Activated T-cell treated with anti-CD3 and anti-CD28 coated beads, Interleukin-2, amount 50 U/mL, for 72 hours (primary cell): ENCODE measurements around the gene N4BP2. TPM values are rescaled to one million over a fixed set of nuclear protein-coding genes. Genes with fewer than 3 reads are reported as not detected.
A peak's percentile ranks its signal among the peaks of the same experiment; 100 is the strongest.
"Not testable (repeated sequence)": the region's sequence is repeated elsewhere in the genome, so short reads cannot be mapped to it uniquely, and the experiment has no call there.

Source experiments
- ATAC-seq, 2 donors: fragments of 150-1000 bp; cut with Tn5 transposase; replicated peaks in 1 of 2; 2 replicates each; pipeline ENCODE4 v1.10.0; 2021; ENCODE audit warnings: moderate library complexity in 2 of 2, mild to moderate bottlenecking in 1 of 2
- DNase-seq, 2 donors: peaks; one replicate each; pipeline ENCODE4 v3.0.0; 2021 to 2022; ENCODE audit warnings: mixed read lengths in 1 of 2
- H3K27ac Mint-ChIP-seq: one replicate; pipeline ENCODE4 v1.8.0; 2022; ENCODE audit warnings: mild to moderate bottlenecking, moderate library complexity, mixed read lengths
- H3K27me3 Mint-ChIP-seq: one replicate; pipeline ENCODE4 v1.8.0; 2022; ENCODE audit warnings: low read depth, mixed read lengths
- H3K36me3 Mint-ChIP-seq, 2 donors: one replicate each; pipeline ENCODE4 v1.8.0; 2022; ENCODE audit warnings: mixed read lengths in 2 of 2, mild to moderate bottlenecking in 1 of 2; ENCODE audit not compliant: insufficient read depth in 2 of 2
- H3K4me1 Mint-ChIP-seq: one replicate; pipeline ENCODE4 v1.8.0; 2022; ENCODE audit warnings: low read depth, mixed read lengths
- H3K4me3 Mint-ChIP-seq, 2 donors: one replicate each; pipeline ENCODE4 v1.8.0; 2022; ENCODE audit warnings: mild to moderate bottlenecking in 2 of 2, mixed read lengths in 2 of 2, moderate library complexity in 2 of 2
- H3K9me3 Mint-ChIP-seq, 2 donors: one replicate each; pipeline ENCODE4 v1.8.0; 2022; ENCODE audit warnings: mixed read lengths in 2 of 2
- total RNA-seq, 2 donors: library from RNA; stranded (reverse); gene quantifications; one replicate each; pipeline ENCODE4 v1.2.3, GENCODE V29; 2022

Gene N4BP2
- total RNA-seq, 2 donors from 2014 or later = 29.8 to 37.3 TPM

- Mint-ChIP-seq H3K4me3 (peak overlapping the region in 1 of 2 donors; percentile 12), H3K36me3 (peaks cover 2 to 25% of the 10 kb centered on the region in 2 donors), H3K27me3 (no peaks in the 10 kb centered on the region), H3K27ac (peak overlapping the region; percentile 73), H3K9me3 (no peaks in the 10 kb centered on the region), H3K4me1 (peaks cover 20% of the 10 kb centered on the region)
- ATAC-seq (peak; percentile 65 to 80), DNase-seq (peak in 1 of 2 donors; percentile 10)
Measured at GRCh38 chr4:40143926-40144508, 87.4 kb downstream of the N4BP2 start.

- H3K9me3 Mint-ChIP-seq = no peaks in the 10 kb centered on the region
- peaks cover 20% of the 10 kb centered on the region for H3K4me1 Mint-ChIP-seq
- no peaks in the 10 kb centered on the region for H3K27me3 Mint-ChIP-seq
- peak overlapping the region; percentile 27 for H3K27ac Mint-ChIP-seq
- DNase-seq (no peak), ATAC-seq (no peak)
- H3K36me3 Mint-ChIP-seq = peaks cover 2 to 29% of the 10 kb centered on the region in 2 donors
- peak overlapping the region in 1 of 2 donors; percentile 10 for H3K4me3 Mint-ChIP-seq
Measured at GRCh38 chr4:40144716-40145115, 88.1 kb downstream of the N4BP2 start.

GRCh38 chr4:40147490-40147889 lies 90.8 kb downstream of the N4BP2 start:
- H3K27me3 Mint-ChIP-seq, DNase-seq, H3K4me3 Mint-ChIP-seq, H3K9me3 Mint-ChIP-seq, H3K27ac Mint-ChIP-seq, ATAC-seq: not testable (repeated sequence)
- H3K4me1 Mint-ChIP-seq = peaks cover 33% of the 10 kb centered on the region
- H3K36me3 Mint-ChIP-seq = peaks cover 11 to 39% of the 10 kb centered on the region in 2 donors

GRCh38 chr4:40149960-40150385 lies 93.3 kb downstream of the N4BP2 start:
- Mint-ChIP-seq H3K27me3 (no peaks in the 10 kb centered on the region), H3K4me1 (peaks cover 28% of the 10 kb centered on the region), H3K4me3 (no peak overlapping the region), H3K9me3 (peaks cover 0 to 6% of the 10 kb centered on the region in 2 donors), H3K36me3 (peaks cover 11 to 38% of the 10 kb centered on the region in 2 donors), H3K27ac (peak overlapping the region; percentile 10)
- ATAC-seq (peak; percentile 77 to 84), DNase-seq (peak; percentile 63 to 77)

GRCh38 chr4:40150932-40151331 lies 94.3 kb downstream of the N4BP2 start:
- DNase-seq (no peak), ATAC-seq (no peak)
- Mint-ChIP-seq H3K4me1 (peaks cover 28% of the 10 kb centered on the region), H3K27ac (no peak overlapping the region), H3K9me3 (peaks cover 0 to 6% of the 10 kb centered on the region in 2 donors), H3K36me3 (peaks cover 11 to 37% of the 10 kb centered on the region in 2 donors), H3K4me3 (no peak overlapping the region), H3K27me3 (no peaks in the 10 kb centered on the region)

- Mint-ChIP-seq H3K4me1 (peaks cover 28% of the 10 kb centered on the region), H3K27ac (no peak overlapping the region), H3K36me3 (peaks cover 9 to 31% of the 10 kb centered on the region in 2 donors), H3K4me3 (peak overlapping the region in 1 of 2 donors; percentile 27), H3K27me3 (no peaks in the 10 kb centered on the region), H3K9me3 (peaks cover 0 to 6% of the 10 kb centered on the region in 2 donors)
- DNase-seq (no peak), ATAC-seq (no peak)
Measured at GRCh38 chr4:40152637-40153036, 96.0 kb downstream of the N4BP2 start.

- H3K36me3 Mint-ChIP-seq = peaks cover 0 to 5% of the 10 kb centered on the region in 2 donors
- DNase-seq (no peak), ATAC-seq (no peak)
- H3K4me1 Mint-ChIP-seq = peaks cover 17% of the 10 kb centered on the region
- H3K27me3 Mint-ChIP-seq = no peaks in the 10 kb centered on the region
- no peak overlapping the region for H3K27ac Mint-ChIP-seq
- no peaks in the 10 kb centered on the region for H3K9me3 Mint-ChIP-seq
- H3K4me3 Mint-ChIP-seq = no peak overlapping the region
Measured at GRCh38 chr4:40157436-40157835, 100.8 kb downstream of the N4BP2 start.

- Mint-ChIP-seq H3K36me3 (peaks cover 0 to 5% of the 10 kb centered on the region in 2 donors), H3K27ac (no peak overlapping the region), H3K9me3 (peaks cover 0 to 3% of the 10 kb centered on the region in 2 donors), H3K4me3 (no peak overlapping the region), H3K27me3 (no peaks in the 10 kb centered on the region), H3K4me1 (peaks cover 6% of the 10 kb centered on the region)
- ATAC-seq = no peak
- no peak for DNase-seq
Measured at GRCh38 chr4:40160258-40160657, 103.6 kb downstream of the N4BP2 start.

GRCh38 chr4:40164459-40164858 lies 107.8 kb downstream of the N4BP2 start:
- Mint-ChIP-seq H3K36me3 (peaks cover 6 to 21% of the 10 kb centered on the region in 2 donors), H3K27me3 (no peaks in the 10 kb centered on the region), H3K4me3 (no peak overlapping the region), H3K4me1 (peaks cover 13% of the 10 kb centered on the region), H3K27ac (no peak overlapping the region), H3K9me3 (peaks cover 3 to 4% of the 10 kb centered on the region in 2 donors)
- ATAC-seq (no peak), DNase-seq (no peak)

GRCh38 chr4:40165916-40166315 lies 109.3 kb downstream of the N4BP2 start:
- Mint-ChIP-seq H3K27ac (no peak overlapping the region), H3K9me3 (peaks cover 3 to 4% of the 10 kb centered on the region in 2 donors), H3K36me3 (peaks cover 6 to 21% of the 10 kb centered on the region in 2 donors), H3K4me1 (peaks cover 7% of the 10 kb centered on the region), H3K4me3 (no peak overlapping the region), H3K27me3 (no peaks in the 10 kb centered on the region)
- DNase-seq = no peak
- no peak for ATAC-seq

- Mint-ChIP-seq H3K27me3 (no peaks in the 10 kb centered on the region), H3K4me3 (no peak overlapping the region), H3K4me1 (peaks cover 12% of the 10 kb centered on the region), H3K36me3 (peaks cover 6 to 15% of the 10 kb centered on the region in 2 donors), H3K27ac (no peak overlapping the region), H3K9me3 (peaks cover 2 to 4% of the 10 kb centered on the region in 2 donors)
- no peak for DNase-seq
- ATAC-seq = no peak
Measured at GRCh38 chr4:40168070-40168469, 111.4 kb downstream of the N4BP2 start.

GRCh38 chr4:40170588-40170987 lies 113.9 kb downstream of the N4BP2 start:
- DNase-seq (no peak), ATAC-seq (no peak)
- no peak overlapping the region for H3K27ac Mint-ChIP-seq
- no peak overlapping the region for H3K4me3 Mint-ChIP-seq
- peaks cover 20% of the 10 kb centered on the region for H3K4me1 Mint-ChIP-seq
- peaks cover 6 to 15% of the 10 kb centered on the region in 2 donors for H3K36me3 Mint-ChIP-seq
- H3K9me3 Mint-ChIP-seq = peaks cover 0 to 4% of the 10 kb centered on the region in 2 donors
- no peaks in the 10 kb centered on the region for H3K27me3 Mint-ChIP-seq

- DNase-seq (no peak), ATAC-seq (peak; percentile 41 to 49)
- Mint-ChIP-seq H3K9me3 (no peaks in the 10 kb centered on the region), H3K4me1 (peaks cover 15% of the 10 kb centered on the region), H3K4me3 (peak overlapping the region; percentile 48 to 49), H3K27me3 (no peaks in the 10 kb centered on the region), H3K27ac (peak overlapping the region; percentile 71), H3K36me3 (no peaks in the 10 kb centered on the region)
Measured at GRCh38 chr4:40173470-40173875, 116.8 kb downstream of the N4BP2 start.

- no peak for ATAC-seq
Measured at GRCh38 chr4:40176602-40177001, 120.0 kb downstream of the N4BP2 start.

More at GRCh38 chr4:40176602-40177001, 120.0 kb downstream of the N4BP2 start:
- no peaks in the 10 kb centered on the region for H3K36me3 Mint-ChIP-seq
- H3K4me3 Mint-ChIP-seq = no peak overlapping the region
- no peak for DNase-seq
- H3K9me3 Mint-ChIP-seq = peaks cover 0 to 2% of the 10 kb centered on the region in 2 donors
- no peaks in the 10 kb centered on the region for H3K27me3 Mint-ChIP-seq
- no peak overlapping the region for H3K27ac Mint-ChIP-seq
- H3K4me1 Mint-ChIP-seq = peaks cover 33% of the 10 kb centered on the region
